NCI-H1048 (cell line): ENCODE measurements around the gene CCDC159.
A peak's percentile ranks its signal among the peaks of the same experiment; 100 is the strongest.
"Not testable (repeated sequence)": the region's sequence is repeated elsewhere in the genome, so short reads cannot be mapped to it uniquely, and the experiment has no call there.

Experiments used
- DNase-seq: peaks from one replicate; lab custom pipeline; 2025; lab: John Stamatoyannopoulos, UW

The CCDC159 gene, protein sequence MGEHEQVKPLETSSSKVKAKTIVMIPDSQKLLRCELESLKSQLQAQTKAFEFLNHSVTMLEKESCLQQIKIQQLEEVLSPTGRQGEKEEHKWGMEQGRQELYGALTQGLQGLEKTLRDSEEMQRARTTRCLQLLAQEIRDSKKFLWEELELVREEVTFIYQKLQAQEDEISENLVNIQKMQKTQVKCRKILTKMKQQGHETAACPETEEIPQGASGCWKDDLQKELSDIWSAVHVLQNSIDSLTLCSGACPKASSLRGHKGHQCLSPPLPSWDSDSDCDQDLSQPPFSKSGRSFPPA

DNA sequence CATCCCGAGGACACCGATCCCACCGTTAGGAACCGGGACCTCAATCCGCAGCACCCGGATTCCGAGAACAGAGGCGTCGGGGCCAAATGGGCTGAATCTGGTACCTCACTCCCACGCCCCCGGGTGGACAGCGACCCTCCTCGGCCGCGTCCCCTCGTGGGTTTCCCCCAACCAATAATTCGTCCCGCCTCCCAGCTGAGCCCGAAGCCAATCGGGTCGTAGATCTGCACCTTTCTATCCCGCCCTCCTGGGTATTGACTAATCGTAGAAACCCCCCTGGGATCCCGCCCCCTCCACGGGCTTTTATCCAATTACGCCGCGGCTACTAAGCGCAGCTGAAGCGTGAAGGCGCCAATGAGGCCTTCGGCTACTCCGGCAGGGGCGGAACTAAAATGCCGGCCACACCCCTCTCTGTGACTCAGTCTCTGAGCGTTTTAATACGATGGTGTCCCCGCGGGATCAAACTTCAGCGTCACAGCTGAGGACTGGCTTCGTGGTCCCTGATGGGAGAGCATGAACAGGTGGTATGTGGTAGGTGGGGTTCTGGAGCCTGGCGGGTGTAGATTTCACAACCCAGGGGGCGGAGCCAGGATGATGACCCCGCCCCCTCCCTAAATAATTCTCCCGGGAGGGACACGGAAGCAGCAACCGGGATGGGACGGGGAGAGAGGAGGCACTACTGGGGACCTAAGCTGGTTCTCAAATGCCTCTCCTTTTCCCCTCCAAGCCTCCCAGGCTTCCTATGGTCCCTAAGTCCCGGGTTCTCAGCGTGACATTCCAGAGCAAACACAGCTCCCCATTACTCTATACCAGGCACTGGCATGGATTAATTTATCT lies at the start of gene CCDC159, which contains the start of gene TMEM205:
CCDC159 (plus strand) TSS at position 416 of the 837 bp plus-strand sequence; CDS start at position 504, 88 bp downstream.
TMEM205 (minus strand) TSS at position 165 of the 837 bp plus-strand sequence. CDS start 649 bp downstream, outside the sequence.
- DNase-seq: peak; percentile 98

DNA sequence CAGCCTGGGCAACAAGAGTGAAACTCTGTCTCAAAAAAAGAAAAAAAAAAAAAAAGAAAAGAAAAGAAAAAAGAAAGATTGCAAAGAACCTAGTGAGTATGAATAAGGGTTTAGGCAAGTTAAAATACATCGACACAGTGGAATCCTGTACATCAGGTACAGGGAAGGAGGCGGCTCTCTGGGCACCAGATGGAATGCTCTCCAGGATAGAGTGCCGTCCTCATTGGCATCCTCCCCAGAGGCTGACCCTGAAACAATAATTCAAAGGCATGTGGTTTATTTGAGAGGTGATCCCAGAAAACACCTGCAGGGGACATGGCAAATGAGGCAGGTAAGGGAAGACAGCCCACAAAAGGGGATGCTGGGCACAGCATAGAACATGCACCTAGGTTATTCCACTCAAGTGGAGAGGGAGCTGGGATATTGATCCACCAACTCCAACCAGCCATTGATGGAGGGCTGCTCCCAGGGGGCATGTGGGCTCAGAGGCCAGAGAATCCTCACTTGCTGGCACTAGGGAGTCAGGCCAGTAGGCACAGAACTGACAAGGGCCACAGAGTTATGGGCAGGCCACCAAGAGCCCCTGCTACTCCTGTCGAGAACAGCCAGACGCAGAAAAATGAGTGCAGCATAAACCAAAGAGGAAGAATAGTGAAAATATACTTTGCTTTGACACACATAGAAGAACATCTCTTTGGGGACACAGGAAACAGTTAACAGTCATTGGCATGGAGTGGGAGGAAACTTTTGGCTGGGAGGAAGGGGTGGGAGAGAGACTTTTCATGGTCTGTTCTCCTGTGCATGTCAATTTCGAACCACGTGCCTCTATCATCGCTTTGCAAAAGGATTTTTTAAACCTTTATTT lies 46.1 kb upstream of the CCDC159 start:
- DNase-seq: no peak

DNA sequence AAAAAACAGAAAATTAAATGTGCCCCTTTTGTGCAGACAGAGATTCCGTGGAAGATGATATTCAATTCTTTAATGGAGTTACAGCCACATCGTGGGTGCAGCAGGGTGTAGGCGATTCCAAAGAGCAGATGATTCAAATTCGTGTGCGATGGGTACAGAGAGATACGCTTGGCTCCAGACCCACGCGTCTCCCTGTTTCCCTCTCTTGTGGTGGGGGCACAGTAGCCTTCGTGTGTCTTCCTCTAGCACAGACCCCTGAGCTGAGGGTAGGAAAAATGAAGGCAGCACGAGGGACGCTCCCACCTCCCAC lies 45.6 kb upstream of the CCDC159 start:
- no peak for DNase-seq

DNA sequence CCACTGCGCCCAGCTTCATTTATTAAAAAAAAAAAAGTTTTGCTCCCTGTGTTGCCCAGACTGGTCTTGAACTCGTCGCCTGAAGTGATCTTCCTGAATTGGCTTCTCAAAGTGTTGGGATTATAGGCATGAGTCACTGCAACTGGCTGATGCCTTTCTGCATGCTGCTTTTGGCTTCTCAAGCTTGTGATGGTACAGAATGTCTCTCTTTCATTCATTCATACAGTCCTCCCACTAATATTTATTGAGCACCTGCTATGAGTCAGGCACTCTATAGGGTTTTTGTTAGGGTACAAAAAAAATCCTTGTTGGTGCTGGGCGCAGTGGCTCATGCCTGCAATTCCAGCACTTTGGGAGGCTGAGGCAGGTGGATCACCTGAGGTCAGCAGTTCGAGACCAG lies 41.4 kb upstream of the CCDC159 start:
- no peak for DNase-seq

DNA sequence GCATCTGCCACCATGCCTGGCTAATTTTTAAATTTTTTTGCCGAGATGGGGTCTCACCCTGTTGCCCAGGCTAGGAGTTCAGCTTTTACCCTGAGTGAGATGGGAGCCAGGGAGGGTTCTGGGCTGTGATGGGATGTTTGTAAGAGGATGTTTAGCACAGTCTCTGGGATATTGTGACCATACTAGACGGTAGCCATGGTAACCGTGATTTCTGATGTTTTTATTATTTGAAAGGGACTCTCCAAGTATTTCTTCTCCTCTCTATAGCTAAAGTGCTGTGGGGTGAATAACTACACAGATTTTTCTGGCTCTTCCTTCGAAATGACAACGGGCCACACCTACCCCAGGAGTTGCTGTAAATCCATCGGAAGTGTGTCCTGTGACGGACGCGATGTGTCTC lies 40.0 kb upstream of the CCDC159 start:
- DNase-seq: no peak

DNA sequence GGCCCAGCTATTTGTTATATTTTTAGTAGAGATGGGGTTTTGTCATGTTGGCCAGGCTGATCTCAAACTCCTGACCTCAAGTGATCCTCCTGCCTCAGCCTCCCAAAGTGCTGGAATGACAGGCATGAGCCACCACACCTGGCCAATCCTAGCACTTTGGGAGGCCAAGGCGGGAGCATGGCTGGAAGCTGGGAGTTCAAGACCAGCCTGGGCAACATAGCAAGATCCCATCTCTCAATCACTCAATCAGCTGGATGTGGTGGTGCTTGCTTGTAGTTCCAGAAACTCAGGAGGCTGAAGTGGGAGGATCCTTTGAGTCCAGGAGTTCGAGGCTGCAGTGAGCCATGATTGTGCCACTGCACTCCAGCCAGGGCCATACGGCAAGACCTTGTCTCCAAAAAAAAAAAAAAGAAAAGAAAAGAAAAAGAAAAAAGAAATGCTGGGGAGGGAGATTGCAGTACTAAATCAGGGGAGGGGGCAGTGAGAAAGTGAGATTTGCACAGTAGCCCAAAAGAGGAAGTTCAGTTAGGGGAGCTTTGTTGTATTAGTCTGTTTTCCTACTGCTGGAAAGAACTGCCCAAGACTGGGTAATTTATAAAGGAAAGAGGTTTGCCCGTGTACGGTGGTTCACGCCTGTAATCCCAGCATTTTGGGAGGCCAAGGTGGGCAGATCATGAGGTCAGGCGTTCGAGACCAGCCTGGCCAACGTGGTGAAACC lies 25.9 kb upstream of the CCDC159 start:
- DNase-seq: not testable (repeated sequence)

DNA sequence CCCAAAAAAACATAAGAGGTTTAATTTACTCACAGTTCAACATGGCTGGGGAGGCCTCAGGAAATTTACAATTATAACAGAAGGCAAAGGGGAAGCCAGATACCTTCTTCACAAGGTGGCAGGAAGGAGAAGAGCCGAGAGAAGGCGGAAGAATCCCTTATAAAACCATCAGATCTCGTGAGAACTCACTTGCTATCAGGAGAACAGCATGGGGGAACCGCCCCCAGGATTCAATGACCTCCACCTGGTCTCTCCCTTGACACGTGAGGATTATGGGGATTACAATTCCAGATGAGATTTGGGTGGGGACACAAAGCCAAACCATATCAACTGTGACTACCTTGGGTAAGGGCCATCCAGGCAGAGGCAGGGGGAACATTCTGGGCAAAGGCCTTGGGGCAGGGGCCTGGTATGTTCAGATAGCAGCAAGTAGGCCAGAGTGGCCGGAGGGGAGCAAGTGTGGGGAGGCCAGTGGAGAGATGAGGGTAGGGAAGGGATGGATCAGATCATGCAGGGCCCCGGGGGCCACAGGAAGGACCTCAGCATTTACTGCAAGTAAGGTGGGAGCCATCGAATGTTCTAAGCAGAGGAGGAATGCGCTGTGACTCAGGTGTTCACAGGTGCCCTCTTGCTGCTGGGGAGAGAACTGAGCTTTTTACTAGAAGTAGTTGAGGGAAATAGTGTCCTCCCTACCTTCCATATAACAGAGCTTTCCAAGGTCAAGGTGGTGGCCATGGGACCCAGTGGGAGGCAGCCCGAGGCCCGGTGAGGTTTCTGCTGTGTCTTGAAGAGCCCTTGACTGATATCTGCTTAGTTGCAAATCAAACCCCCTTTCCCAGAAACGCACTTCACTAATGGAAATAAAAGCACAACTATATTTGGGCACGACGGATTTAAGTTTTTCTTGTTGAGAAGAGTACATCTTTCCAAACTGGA lies 24.9 kb upstream of the CCDC159 start:
- no peak for DNase-seq

DNA sequence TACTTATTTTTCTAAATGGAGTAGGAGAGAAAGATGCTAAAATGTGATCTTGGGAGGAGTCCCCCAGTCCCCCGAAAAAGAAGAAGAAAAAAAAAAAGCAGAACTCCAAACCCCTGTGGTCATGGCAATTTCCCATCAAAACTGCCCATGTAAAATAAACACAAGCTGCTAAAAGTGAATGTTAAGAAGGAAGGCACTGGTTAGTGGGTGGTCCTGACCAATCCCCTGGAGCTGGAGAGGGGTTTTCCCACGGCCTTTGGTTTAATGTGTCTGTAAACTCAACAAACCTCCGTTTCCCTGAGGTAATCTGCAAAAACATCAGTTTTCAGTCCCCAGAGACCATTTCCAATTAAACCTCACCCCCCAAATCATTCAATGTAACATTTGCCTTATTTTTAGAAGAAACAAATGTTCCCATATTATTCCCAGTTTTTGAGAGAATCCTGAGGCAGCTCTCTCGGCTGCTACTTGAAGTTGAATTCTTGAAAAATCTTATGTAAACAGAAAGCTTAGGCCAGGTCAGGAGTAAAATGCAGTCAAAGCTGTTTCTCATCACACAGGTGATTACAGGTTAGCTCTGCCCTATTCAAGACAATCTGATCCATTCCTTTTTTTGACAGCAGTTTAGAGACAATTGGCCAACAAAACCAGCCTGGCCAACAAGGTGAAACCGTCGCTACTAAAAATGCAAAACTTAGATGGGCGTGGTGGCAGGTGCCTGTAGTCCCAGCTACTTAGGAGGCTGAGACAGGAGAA lies 23.9 kb upstream of the CCDC159 start:
- DNase-seq: no peak

DNA sequence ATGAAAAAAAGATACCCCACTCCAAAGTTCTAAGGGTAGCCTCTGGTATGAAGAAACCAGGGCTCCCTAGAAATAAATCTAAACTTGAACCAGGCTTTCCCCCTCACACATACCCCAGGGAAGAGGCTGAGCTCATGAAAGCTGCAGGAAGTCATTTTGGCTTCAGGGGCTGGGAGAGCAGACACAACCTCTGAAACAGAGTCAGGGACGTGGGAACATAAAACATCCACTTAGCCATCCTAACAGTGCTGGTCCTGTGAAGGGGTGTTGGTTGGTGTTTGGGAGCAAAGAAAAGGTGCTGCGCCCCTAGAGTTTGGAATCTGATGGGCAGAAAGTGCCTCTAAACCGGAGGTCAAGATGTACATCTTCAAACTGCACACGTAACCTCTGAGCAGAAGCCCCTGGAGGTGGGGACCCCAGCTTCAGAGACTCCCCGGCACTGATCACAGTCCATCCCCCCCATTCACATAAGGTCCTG lies 22.7 kb upstream of the CCDC159 start:
- no peak for DNase-seq

DNA sequence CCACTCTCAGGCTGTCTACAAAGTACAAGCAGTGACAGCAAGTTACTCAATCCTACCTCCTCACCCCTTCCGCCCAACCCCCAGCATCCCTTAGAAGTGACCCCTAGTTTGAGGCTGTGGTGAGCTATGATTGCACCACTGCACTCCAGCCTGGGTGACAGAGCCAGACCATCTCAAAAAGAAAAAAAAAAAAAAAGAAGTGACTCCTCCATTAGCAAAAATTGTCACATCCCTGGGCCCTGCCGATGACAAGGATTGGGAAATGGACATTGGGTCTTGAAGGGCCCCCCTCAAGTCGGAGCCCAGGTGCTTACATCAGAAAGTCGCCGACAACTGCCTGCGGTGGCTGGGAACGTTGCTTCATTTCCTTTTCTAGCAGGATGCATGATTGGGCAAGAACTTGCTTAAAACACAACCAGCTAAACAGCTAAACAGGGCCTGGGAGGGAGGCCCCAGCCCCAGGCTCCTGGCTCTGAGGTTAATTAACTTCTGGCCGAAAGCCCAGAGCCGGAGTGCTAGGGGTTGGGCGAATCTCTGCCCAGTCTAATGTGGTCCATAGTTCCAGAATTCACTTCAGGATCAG lies 22.1 kb upstream of the CCDC159 start:
- no peak for DNase-seq

DNA sequence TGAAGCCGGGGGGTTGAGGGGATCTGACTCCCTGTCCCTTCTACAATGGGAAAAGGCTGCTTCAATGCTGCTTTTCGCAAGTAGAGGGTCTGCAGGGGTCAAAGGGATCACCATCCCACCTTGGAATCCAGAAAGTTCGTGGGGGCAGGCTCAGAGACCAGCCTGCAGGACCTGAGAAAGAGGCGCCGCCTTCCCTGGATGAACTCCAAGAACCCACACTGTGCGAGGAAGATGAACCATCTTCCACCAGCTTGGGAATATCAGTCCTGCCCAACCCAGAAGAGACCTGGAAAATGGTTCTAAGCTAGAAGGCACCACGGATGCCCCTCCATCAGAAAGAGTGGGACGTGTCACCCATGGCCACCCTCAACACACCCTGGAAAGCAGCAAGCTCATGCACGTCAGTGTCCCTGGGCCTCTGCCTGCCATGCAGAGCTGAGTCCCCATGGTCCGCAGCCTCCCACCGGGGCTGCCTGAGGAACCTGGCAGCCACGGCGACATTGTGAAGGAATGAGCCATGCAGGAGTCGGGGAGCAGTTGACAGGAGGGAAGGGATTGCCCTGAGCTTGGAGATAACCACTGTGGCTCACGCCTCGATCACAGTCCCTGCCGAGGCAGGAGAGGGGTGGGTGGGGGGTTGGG lies 21.4 kb upstream of the CCDC159 start:
- DNase-seq: no peak

DNA sequence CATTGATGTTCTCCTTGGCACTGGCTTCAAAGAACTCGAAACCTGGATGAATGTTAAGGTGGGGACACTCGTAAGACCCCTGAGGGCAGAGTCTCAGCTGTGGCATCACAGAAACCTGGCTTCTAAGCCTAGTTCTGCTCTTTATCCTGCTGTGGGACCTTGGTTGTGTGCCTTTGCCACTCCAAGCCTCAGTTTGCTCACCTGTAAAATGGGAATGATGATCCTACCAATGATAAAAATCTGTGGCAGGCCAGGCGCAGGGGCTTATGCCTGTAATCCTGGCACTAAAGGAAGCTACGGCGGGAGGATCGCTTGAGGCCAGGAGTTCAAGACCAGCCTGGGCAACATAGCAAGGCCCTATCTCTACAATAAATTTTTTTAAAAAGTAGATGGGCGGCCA lies 20.8 kb upstream of the CCDC159 start:
- DNase-seq: no peak

DNA sequence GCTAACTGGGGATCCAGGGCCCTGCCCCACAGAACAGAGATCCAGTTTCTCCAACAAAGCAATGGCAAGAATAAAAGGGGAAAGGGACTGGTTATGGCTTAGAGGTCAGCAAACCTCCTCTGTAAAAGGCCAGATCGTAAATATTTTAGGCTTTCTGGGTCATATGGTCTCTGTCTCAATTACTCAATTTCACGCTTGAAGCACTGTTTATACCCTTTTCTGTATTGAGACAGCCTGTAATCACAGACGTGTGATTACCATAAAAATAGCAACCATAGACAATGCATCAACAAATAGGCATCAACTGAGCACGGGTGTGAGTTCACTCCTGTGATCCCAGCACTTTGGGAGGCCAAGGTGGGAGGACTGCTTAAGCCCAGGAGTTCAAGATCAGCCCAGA lies 16.2 kb upstream of the CCDC159 start:
- DNase-seq: no peak

DNA sequence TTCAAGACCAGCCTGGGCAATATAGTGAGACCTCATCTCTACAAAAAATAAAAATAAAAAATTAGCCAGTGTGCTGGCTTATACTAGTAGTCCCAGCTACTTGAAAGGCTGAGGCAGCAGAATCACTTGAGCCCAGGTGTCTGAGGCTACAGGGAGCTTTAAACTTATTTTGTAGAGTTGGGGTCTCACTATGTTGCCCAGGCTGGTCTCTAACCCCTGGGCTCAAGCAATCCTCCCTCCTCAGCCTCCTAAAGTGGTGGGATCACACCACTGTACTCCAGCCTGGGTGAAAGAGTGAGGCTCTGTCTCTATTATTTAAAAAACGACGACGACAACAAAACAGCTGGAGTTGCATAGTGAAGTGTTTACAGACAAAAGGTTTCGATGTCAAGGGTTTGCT lies 14.8 kb upstream of the CCDC159 start:
- DNase-seq: no peak

DNA sequence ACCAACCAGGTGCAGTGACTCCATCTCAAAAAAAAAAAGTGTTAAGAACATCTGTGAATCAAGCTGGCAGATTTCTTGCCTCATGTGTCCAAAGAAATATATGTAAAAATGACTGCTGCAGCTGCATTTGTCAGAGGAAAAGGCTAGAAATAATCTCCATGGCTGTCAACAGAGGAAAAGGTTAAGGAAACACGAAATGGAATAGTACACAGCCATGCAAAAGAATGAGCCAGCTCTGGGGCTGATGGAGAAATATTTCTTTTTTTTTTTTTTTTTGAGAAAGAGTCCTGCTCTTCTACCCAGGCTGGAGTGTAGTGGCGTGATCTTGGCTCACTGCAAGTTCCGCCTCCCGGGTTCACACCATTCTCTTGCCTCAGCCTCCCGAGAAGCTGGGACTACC lies 13.5 kb upstream of the CCDC159 start:
- DNase-seq: no peak

DNA sequence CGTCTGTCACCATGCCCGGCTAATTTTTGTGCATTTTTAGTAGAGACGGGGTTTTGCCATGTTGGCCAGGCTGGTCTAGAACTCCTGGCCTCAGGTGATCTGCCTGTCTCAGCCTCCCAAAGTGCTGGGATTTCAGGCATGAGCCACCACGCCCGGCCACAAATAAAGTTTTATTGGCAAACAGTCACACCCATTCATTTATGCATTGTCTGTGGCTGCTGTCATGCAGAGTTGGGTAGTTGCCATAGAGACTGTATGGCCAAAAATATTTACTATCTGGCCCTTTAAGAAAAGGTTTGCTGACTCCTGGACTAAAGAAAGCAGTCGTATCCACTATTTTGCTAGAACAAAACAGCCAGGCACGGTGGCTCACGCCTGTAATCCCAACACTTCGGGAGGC lies 12.5 kb upstream of the CCDC159 start:
- not testable (repeated sequence) for DNase-seq

DNA sequence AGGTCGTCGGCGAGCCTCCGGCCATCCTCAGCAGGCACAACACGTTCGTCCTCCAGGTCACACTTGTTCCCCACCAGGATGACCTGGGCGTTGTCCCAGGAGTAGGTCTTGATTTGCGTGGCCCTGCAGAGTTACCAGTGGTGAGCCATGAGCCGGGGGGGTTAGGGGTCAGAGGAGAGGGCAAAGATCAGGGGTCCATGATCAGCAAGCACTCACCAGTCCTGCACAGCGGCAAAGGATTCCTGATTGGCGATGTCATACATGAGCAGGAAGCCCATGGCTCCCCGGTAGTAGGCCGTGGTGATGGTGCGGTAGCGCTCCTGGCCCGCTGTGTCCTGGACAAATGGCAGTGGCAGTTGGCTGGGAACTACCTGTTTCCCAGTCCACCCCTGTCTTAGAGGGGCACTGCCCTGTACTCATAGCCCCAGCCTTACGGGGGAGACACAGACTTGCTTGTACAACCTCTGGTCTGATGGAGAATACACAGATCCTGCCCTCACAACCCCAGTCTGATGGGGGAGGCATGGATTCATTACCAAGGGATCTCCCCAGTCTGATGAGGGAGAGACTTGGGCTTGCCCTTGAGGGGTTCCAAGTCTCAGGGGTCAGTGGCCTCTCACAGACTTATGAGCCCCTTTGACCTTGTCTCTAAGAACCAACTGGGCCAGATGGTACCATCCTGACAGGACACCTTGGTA lies 10.7 kb upstream of the CCDC159 start:
- no peak for DNase-seq

DNA sequence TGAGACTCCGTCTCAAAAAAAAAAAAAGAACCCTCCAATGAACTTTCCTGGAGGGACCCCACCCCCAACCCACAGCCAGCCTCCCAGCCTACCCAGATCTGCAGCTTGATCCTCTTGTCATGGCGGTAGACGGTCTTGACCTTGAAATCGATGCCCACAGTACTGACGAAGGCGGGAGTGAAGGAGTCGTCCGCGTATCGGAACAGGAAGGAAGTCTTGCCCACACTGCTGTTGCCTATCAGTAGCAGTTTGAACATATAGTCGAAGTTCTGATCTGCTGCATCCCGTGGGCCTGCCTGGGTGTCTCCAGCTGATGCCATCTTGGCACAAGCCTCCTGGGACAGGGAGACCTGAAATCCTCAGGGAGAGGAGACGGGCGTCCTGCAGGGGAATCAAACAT lies 9.2 kb upstream of the CCDC159 start:
- DNase-seq: no peak
